Measurements from ENCODE around the gene SNRNP25. TPM values are rescaled to one million over a fixed set of nuclear protein-coding genes. Genes with fewer than 3 reads are reported as not detected.

The SNRNP25 gene
- total and polyA plus RNA-seq, 9 of the 15 experiments (the other 6 are each of a cell fraction or from before 2014, with no cell fraction given), result 59.0 to 176 (median 108) TPM

DNA sequence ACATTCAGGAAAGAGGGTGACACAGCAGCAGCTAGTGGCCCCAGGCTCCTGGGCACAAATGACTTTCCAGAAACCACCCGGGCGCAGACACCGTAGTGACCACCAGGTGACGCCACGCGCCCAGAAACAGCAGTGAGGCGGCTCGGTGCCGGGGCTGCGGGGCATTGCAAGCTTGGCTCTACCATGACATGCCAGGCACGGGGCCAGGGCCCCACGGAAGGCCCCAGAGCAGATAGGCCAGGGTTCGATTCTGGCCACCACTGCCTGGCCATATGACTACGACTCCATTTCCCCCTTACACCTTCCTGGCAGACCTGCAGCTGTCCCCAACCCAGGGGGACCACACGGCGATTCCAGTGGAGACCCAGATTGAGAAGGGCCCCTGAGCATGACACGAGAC lies 12.1 kb downstream of the SNRNP25 start (continued):
- no peak for TF ChIP-seq SLC30A9 (CRISPR knock-in tag; IDR thresholded peaks at IDR 0.05)
- no peak for TF ChIP-seq KAT8 (IDR thresholded peaks at IDR 0.05; ENCODE audit: low read depth)
- TF ChIP-seq HDAC2 (IDR thresholded peaks at IDR 0.05), result no peak
- TF ChIP-seq NEUROD1 (IDR thresholded peaks at IDR 0.05; ENCODE audit: borderline replicate concordance, low read depth, low read length, partially characterized antibody), result no peak
- TF ChIP-seq ZNF830 (CRISPR knock-in tag; IDR thresholded peaks at IDR 0.05), result no peak
- TF ChIP-seq NCOA2 (IDR thresholded peaks at IDR 0.05; ENCODE audit: partially characterized antibody in 2 of 2), result no peak
- TF ChIP-seq MECOM (CRISPR knock-in tag; IDR thresholded peaks at IDR 0.05), result no peak
- no peak for TF ChIP-seq MEF2D (tag; conservative IDR thresholded peaks at IDR 0.05; ENCODE audit: low read depth)
- TF ChIP-seq SUPT5H (IDR thresholded peaks at IDR 0.05), result no peak
- TF ChIP-seq, protein P1, sequence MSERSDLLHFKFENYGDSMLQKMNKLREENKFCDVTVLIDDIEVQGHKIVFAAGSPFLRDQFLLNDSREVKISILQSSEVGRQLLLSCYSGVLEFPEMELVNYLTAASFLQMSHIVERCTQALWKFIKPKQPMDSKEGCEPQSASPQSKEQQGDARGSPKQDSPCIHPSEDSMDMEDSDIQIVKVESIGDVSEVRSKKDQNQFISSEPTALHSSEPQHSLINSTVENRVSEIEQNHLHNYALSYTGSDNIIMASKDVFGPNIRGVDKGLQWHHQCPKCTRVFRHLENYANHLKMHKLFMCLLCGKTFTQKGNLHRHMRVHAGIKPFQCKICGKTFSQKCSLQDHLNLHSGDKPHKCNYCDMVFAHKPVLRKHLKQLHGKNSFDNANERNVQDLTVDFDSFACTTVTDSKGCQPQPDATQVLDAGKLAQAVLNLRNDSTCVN (CRISPR knock-in tag; IDR thresholded peaks at IDR 0.05), result no peak
- TF ChIP-seq ZNF41 (CRISPR knock-in tag; conservative IDR thresholded peaks at IDR 0.05), result no peak
- TF ChIP-seq, protein P2, sequence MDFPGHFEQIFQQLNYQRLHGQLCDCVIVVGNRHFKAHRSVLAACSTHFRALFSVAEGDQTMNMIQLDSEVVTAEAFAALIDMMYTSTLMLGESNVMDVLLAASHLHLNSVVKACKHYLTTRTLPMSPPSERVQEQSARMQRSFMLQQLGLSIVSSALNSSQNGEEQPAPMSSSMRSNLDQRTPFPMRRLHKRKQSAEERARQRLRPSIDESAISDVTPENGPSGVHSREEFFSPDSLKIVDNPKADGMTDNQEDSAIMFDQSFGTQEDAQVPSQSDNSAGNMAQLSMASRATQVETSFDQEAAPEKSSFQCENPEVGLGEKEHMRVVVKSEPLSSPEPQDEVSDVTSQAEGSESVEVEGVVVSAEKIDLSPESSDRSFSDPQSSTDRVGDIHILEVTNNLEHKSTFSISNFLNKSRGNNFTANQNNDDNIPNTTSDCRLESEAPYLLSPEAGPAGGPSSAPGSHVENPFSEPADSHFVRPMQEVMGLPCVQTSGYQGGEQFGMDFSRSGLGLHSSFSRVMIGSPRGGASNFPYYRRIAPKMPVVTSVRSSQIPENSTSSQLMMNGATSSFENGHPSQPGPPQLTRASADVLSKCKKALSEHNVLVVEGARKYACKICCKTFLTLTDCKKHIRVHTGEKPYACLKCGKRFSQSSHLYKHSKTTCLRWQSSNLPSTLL (IDR thresholded peaks at IDR 0.05), result no peak
- no peak for TF ChIP-seq BDP1 (IDR thresholded peaks at IDR 0.05; ENCODE audit: insufficient read depth, insufficient read length)
- no peak for TF ChIP-seq OTX1 (CRISPR knock-in tag; IDR thresholded peaks at IDR 0.05)
- TF ChIP-seq TOE1 (IDR thresholded peaks at IDR 0.05; ENCODE audit: borderline replicate concordance), result no peak
- TF ChIP-seq TOE1 (CRISPR knock-in tag; IDR thresholded peaks at IDR 0.05; ENCODE audit: borderline replicate concordance, low read depth), result no peak
- TF ChIP-seq SMAD3 (CRISPR knock-in tag; conservative IDR thresholded peaks at IDR 0.05), result no peak
- TF ChIP-seq ESRRA (IDR thresholded peaks at IDR 0.05; ENCODE audit: borderline replicate concordance, low read depth), result peak; percentile 38; the same call in 1 of the 2 replicates
- no peak for TF ChIP-seq NR2F6 (CRISPR knock-in tag; IDR thresholded peaks at IDR 0.05)
- TF ChIP-seq RB1 (IDR thresholded peaks at IDR 0.05; ENCODE audit: low read depth), result peak; percentile 80
- TF ChIP-seq, protein P3, sequence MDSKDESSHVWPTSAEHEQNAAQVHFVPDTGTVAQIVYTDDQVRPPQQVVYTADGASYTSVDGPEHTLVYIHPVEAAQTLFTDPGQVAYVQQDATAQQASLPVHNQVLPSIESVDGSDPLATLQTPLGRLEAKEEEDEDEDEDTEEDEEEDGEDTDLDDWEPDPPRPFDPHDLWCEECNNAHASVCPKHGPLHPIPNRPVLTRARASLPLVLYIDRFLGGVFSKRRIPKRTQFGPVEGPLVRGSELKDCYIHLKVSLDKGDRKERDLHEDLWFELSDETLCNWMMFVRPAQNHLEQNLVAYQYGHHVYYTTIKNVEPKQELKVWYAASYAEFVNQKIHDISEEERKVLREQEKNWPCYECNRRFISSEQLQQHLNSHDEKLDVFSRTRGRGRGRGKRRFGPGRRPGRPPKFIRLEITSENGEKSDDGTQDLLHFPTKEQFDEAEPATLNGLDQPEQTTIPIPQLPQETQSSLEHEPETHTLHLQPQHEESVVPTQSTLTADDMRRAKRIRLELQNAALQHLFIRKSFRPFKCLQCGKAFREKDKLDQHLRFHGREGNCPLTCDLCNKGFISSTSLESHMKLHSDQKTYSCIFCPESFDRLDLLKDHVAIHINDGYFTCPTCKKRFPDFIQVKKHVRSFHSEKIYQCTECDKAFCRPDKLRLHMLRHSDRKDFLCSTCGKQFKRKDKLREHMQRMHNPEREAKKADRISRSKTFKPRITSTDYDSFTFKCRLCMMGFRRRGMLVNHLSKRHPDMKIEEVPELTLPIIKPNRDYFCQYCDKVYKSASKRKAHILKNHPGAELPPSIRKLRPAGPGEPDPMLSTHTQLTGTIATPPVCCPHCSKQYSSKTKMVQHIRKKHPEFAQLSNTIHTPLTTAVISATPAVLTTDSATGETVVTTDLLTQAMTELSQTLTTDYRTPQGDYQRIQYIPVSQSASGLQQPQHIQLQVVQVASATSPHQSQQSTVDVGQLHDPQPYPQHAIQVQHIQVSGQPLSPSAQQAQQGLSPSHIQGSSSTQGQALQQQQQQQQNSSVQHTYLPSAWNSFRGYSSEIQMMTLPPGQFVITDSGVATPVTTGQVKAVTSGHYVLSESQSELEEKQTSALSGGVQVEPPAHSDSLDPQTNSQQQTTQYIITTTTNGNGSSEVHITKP (IDR thresholded peaks at IDR 0.05; ENCODE audit: partially characterized antibody), result no peak
- TF ChIP-seq, protein P4, sequence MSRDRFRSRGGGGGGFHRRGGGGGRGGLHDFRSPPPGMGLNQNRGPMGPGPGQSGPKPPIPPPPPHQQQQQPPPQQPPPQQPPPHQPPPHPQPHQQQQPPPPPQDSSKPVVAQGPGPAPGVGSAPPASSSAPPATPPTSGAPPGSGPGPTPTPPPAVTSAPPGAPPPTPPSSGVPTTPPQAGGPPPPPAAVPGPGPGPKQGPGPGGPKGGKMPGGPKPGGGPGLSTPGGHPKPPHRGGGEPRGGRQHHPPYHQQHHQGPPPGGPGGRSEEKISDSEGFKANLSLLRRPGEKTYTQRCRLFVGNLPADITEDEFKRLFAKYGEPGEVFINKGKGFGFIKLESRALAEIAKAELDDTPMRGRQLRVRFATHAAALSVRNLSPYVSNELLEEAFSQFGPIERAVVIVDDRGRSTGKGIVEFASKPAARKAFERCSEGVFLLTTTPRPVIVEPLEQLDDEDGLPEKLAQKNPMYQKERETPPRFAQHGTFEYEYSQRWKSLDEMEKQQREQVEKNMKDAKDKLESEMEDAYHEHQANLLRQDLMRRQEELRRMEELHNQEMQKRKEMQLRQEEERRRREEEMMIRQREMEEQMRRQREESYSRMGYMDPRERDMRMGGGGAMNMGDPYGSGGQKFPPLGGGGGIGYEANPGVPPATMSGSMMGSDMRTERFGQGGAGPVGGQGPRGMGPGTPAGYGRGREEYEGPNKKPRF (IDR thresholded peaks at IDR 0.05; ENCODE audit: low read depth, low read length), result no peak
